HEK293 (cell line): ENCODE results near the gene LIN9.

Experiments used
- CTCF ChIA-PET: fragments of 350-600 bp; formaldehyde crosslinking; extraction: SDS; loops from one replicate; lab custom pipeline; 2021; ENCODE audit warnings: antibody characterized with exemption; lab: Yijun Ruan, JAX
- POLR2A ChIA-PET: fragments of 300-600 bp; formaldehyde crosslinking; extraction: SDS; loops from one replicate; lab custom pipeline; 2020; ENCODE audit warnings: antibody characterized with exemption, inconsistent platforms; lab: Yijun Ruan, JAX
- H3K27ac ChIP-seq: fragments of 200-500 bp; sonication (Bioruptor generic); 2 replicates; pipeline ENCODE4 v1.5.1; 2014; ENCODE audit warnings: low read depth, low read length, control low read depth, inconsistent platforms; ENCODE audit errors: extremely low read depth
- H3K36me3 ChIP-seq, 2 experiments: fragments of 200-500 bp in 1 of 2; sonication (Bioruptor generic) in 1 of 2; 1 replicate in 1 of 2; 2 replicates in 1 of 2; pipeline ENCODE4 v1.5.1; 2014 to 2017; ENCODE audit warnings: inconsistent platforms in 2 of 2, low read length in 2 of 2; ENCODE audit not compliant: control insufficient read depth in 2 of 2, insufficient read depth in 1 of 2
- H3K4me1 ChIP-seq: fragments of 200-500 bp; sonication (Bioruptor generic); 2 replicates; pipeline ENCODE4 v1.5.1; 2014; ENCODE audit warnings: mild to moderate bottlenecking, low read length, inconsistent platforms; ENCODE audit not compliant: control insufficient read depth, insufficient read depth
- H3K4me3 ChIP-seq: 2 replicates; pipeline ENCODE4 v1.5.1; 2011; ENCODE audit warnings: low read depth, mild to moderate bottlenecking, control low read depth, low read length, moderate library complexity
- H3K9me3 ChIP-seq: fragments of 200-500 bp; sonication (Bioruptor generic); 2 replicates; pipeline ENCODE4 v1.5.1; 2014; ENCODE audit warnings: low read depth, low read length, inconsistent platforms; ENCODE audit not compliant: control insufficient read depth, insufficient read depth
- HOXD13 ChIP-seq: sonication (generic); formaldehyde crosslinking; IDR thresholded peaks from 2 replicates; pipeline ENCODE4 v1.8.0; 2022; ENCODE audit warnings: missing genetic modification reagents, borderline replicate concordance
- KLF7 ChIP-seq: fragments of 450-650 bp; formaldehyde crosslinking; IDR thresholded peaks from 2 replicates; pipeline ENCODE4 v1.5.1; 2016; ENCODE audit warnings: missing biosample characterization, missing genetic modification characterization, borderline replicate concordance
- KLF8 ChIP-seq: fragments of 450-650 bp; formaldehyde crosslinking; IDR thresholded peaks from 2 replicates; pipeline ENCODE4 v1.5.1; 2016; ENCODE audit warnings: missing biosample characterization, missing genetic modification characterization
- OSR2 ChIP-seq: fragments of 450-650 bp; formaldehyde crosslinking; IDR thresholded peaks from 2 replicates; pipeline ENCODE4 v1.5.1; 2016; ENCODE audit warnings: missing biosample characterization, missing genetic modification characterization
- REPIN1 ChIP-seq: fragments of 450-650 bp; formaldehyde crosslinking; IDR thresholded peaks from 2 replicates; pipeline ENCODE4 v1.5.1; 2017; ENCODE audit warnings: missing biosample characterization, missing genetic modification characterization, low read depth
- TCF7L2 ChIP-seq: IDR thresholded peaks from 2 replicates; pipeline ENCODE4 v1.6.1; 2011; ENCODE audit warnings: low read depth, mild to moderate bottlenecking, inconsistent platforms, low read length, moderate library complexity, borderline replicate concordance
- ZNF146 ChIP-seq: fragments of 450-650 bp; formaldehyde crosslinking; IDR thresholded peaks from 2 replicates; pipeline ENCODE4 v1.5.1; 2016; ENCODE audit warnings: missing biosample characterization, missing genetic modification characterization
- ZNF239 ChIP-seq: fragments of 450-650 bp; formaldehyde crosslinking; IDR thresholded peaks from 2 replicates; pipeline ENCODE4 v1.5.1; 2016; ENCODE audit warnings: missing biosample characterization, missing genetic modification characterization
- ZNF350 ChIP-seq: fragments of 450-650 bp; formaldehyde crosslinking; IDR thresholded peaks from 2 replicates; pipeline ENCODE4 v1.5.0; 2017; ENCODE audit warnings: missing biosample characterization, mild to moderate bottlenecking, missing genetic modification characterization
- ZNF362 ChIP-seq: fragments of 450-650 bp; formaldehyde crosslinking; IDR thresholded peaks from 2 replicates; pipeline ENCODE4 v1.5.1; 2016; ENCODE audit warnings: missing biosample characterization, missing genetic modification characterization
- ZNF76 ChIP-seq: fragments of 450-650 bp; formaldehyde crosslinking; IDR thresholded peaks from 2 replicates; pipeline ENCODE4; 2016; ENCODE audit warnings: low read depth, missing biosample characterization, missing genetic modification characterization, borderline replicate concordance
- ZSCAN23 ChIP-seq: fragments of 450-650 bp; formaldehyde crosslinking; IDR thresholded peaks from 2 replicates; pipeline ENCODE4 v1.5.1; 2016; ENCODE audit warnings: missing biosample characterization, missing genetic modification characterization
- TF ChIP-seq, protein P1 (sequence below): fragments of 450-650 bp; formaldehyde crosslinking; IDR thresholded peaks from 2 replicates; pipeline ENCODE4 v1.5.1; 2017; ENCODE audit warnings: missing biosample characterization, missing genetic modification characterization
- TF ChIP-seq, protein P2 (sequence below): fragments of 450-650 bp; formaldehyde crosslinking; IDR thresholded peaks from 2 replicates; pipeline ENCODE4 v1.5.1; 2016; ENCODE audit warnings: missing biosample characterization, missing genetic modification characterization
- TF ChIP-seq, protein P3 (sequence below): fragments of 450-650 bp; formaldehyde crosslinking; optimal IDR thresholded peaks from 2 replicates; pipeline ENCODE3; 2016; ENCODE audit warnings: missing biosample characterization, mild to moderate bottlenecking, missing genetic modification characterization
- TF ChIP-seq, protein P4 (sequence below): sonication (generic); formaldehyde crosslinking; IDR thresholded peaks from 2 replicates; pipeline ENCODE4 v1.8.1; 2022; ENCODE audit warnings: mild to moderate bottlenecking, moderate library complexity, missing genetic modification reagents
- TF ChIP-seq, protein P5 (sequence below): fragments of 450-650 bp; formaldehyde crosslinking; IDR thresholded peaks from 2 replicates; pipeline ENCODE4 v1.5.1; 2017; ENCODE audit warnings: missing biosample characterization, missing genetic modification characterization
- TF ChIP-seq, protein P6 (sequence below): fragments of 450-650 bp; formaldehyde crosslinking; IDR thresholded peaks from 2 replicates; pipeline ENCODE4 v1.5.1; 2016; ENCODE audit warnings: missing biosample characterization, missing genetic modification characterization

Gene LIN9

GRCh38 chr1:226332947-226333346, 24.0 kb upstream of the LIN9 start (continued):
- TF ChIP-seq, protein P1, sequence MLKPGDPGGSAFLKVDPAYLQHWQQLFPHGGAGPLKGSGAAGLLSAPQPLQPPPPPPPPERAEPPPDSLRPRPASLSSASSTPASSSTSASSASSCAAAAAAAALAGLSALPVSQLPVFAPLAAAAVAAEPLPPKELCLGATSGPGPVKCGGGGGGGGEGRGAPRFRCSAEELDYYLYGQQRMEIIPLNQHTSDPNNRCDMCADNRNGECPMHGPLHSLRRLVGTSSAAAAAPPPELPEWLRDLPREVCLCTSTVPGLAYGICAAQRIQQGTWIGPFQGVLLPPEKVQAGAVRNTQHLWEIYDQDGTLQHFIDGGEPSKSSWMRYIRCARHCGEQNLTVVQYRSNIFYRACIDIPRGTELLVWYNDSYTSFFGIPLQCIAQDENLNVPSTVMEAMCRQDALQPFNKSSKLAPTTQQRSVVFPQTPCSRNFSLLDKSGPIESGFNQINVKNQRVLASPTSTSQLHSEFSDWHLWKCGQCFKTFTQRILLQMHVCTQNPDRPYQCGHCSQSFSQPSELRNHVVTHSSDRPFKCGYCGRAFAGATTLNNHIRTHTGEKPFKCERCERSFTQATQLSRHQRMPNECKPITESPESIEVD (tag by site-specific recombination) = peak; percentile 7; the same call in 1 of the 2 replicates
- no peak for TF ChIP-seq KLF8 (tag by site-specific recombination)
- no peak for TF ChIP-seq REPIN1
- TF ChIP-seq, protein P2, sequence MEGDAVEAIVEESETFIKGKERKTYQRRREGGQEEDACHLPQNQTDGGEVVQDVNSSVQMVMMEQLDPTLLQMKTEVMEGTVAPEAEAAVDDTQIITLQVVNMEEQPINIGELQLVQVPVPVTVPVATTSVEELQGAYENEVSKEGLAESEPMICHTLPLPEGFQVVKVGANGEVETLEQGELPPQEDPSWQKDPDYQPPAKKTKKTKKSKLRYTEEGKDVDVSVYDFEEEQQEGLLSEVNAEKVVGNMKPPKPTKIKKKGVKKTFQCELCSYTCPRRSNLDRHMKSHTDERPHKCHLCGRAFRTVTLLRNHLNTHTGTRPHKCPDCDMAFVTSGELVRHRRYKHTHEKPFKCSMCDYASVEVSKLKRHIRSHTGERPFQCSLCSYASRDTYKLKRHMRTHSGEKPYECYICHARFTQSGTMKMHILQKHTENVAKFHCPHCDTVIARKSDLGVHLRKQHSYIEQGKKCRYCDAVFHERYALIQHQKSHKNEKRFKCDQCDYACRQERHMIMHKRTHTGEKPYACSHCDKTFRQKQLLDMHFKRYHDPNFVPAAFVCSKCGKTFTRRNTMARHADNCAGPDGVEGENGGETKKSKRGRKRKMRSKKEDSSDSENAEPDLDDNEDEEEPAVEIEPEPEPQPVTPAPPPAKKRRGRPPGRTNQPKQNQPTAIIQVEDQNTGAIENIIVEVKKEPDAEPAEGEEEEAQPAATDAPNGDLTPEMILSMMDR = no peak
- TF ChIP-seq ZNF76 (tag by site-specific recombination) = no peak
- TF ChIP-seq ZNF239 (tag by site-specific recombination) = no peak

GRCh38 chr1:226329237-226329636, 20.3 kb upstream of the LIN9 start:
- Histone ChIP-seq H3K27ac (no peak overlapping the region), H3K9me3 (no peaks in the 10 kb centered on the region), H3K36me3 (no peaks in the 10 kb centered on the region), H3K4me3 (no peak overlapping the region), H3K4me1 (peaks cover 3% of the 10 kb centered on the region; the same call in 1 of the 2 replicates)
- TF ChIP-seq ZNF146 (tag by site-specific recombination) = peak; percentile 90
- no peak for TF ChIP-seq TCF7L2
- POLR2A ChIA-PET = no interaction called here
- CTCF ChIA-PET = interaction anchor here (0.7 kb wide), 1 partner anchor 9 kb away, joined by 3 read pairs; no protein-coding TSS in a partner anchor

DNA sequence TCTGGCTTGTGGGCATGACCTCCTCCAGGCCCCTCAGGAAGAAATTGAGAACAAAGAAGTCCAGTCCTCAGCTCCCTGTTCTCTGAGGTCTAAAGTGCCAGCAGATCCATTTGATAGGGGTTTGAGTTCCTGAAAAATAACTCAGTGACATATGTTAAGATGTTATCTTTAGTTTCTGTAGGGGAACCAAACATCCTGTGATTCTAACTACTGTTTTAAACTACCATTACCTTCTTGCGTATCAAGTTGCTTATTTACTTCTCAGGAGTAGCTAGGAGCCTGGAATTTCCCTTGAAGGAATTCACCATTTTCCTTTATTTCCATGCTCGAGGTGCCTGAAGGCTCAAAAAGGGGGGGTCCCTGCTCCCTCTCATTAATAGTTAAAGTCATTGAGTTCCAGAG, 18.8 kb upstream of the LIN9 start:
- ChIA-PET POLR2A (no interaction called here), CTCF (interaction anchor here (0.7 to 1.5 kb wide), 3 partner anchors 14 to 202 kb away, joined by 3 to 4 read pairs (median 3); no protein-coding TSS in a partner anchor)
- Histone ChIP-seq H3K27ac (no peak overlapping the region), H3K9me3 (no peaks in the 10 kb centered on the region), H3K36me3 (no peaks in the 10 kb centered on the region), H3K4me1 (peaks cover under 1% of the 10 kb centered on the region; the same call in 1 of the 2 replicates), H3K4me3 (no peak overlapping the region)
- TF ChIP-seq, protein P3, sequence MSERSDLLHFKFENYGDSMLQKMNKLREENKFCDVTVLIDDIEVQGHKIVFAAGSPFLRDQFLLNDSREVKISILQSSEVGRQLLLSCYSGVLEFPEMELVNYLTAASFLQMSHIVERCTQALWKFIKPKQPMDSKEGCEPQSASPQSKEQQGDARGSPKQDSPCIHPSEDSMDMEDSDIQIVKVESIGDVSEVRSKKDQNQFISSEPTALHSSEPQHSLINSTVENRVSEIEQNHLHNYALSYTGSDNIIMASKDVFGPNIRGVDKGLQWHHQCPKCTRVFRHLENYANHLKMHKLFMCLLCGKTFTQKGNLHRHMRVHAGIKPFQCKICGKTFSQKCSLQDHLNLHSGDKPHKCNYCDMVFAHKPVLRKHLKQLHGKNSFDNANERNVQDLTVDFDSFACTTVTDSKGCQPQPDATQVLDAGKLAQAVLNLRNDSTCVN (tag by site-specific recombination) = no peak
- TF ChIP-seq KLF7 (tag by site-specific recombination) (no peak), HOXD13 (CRISPR knock-in tag) (no peak), ZSCAN23 (tag by site-specific recombination) (no peak), ZNF350 (tag by site-specific recombination) (no peak), OSR2 (tag by site-specific recombination) (0 out of 2 replicates have a peak, but pooled peaks have one; percentile 41), ZNF362 (tag by site-specific recombination) (no peak)
- TF ChIP-seq, protein P4, sequence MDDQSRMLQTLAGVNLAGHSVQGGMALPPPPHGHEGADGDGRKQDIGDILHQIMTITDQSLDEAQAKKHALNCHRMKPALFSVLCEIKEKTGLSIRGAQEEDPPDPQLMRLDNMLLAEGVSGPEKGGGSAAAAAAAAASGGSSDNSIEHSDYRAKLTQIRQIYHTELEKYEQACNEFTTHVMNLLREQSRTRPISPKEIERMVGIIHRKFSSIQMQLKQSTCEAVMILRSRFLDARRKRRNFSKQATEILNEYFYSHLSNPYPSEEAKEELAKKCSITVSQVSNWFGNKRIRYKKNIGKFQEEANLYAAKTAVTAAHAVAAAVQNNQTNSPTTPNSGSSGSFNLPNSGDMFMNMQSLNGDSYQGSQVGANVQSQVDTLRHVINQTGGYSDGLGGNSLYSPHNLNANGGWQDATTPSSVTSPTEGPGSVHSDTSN (CRISPR knock-in tag) = no peak
- TF ChIP-seq, protein P5, sequence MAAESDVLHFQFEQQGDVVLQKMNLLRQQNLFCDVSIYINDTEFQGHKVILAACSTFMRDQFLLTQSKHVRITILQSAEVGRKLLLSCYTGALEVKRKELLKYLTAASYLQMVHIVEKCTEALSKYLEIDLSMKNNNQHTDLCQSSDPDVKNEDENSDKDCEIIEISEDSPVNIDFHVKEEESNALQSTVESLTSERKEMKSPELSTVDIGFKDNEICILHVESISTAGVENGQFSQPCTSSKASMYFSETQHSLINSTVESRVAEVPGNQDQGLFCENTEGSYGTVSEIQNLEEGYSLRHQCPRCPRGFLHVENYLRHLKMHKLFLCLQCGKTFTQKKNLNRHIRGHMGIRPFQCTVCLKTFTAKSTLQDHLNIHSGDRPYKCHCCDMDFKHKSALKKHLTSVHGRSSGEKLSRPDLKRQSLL (tag by site-specific recombination) = no peak
- TF ChIP-seq, protein P6, sequence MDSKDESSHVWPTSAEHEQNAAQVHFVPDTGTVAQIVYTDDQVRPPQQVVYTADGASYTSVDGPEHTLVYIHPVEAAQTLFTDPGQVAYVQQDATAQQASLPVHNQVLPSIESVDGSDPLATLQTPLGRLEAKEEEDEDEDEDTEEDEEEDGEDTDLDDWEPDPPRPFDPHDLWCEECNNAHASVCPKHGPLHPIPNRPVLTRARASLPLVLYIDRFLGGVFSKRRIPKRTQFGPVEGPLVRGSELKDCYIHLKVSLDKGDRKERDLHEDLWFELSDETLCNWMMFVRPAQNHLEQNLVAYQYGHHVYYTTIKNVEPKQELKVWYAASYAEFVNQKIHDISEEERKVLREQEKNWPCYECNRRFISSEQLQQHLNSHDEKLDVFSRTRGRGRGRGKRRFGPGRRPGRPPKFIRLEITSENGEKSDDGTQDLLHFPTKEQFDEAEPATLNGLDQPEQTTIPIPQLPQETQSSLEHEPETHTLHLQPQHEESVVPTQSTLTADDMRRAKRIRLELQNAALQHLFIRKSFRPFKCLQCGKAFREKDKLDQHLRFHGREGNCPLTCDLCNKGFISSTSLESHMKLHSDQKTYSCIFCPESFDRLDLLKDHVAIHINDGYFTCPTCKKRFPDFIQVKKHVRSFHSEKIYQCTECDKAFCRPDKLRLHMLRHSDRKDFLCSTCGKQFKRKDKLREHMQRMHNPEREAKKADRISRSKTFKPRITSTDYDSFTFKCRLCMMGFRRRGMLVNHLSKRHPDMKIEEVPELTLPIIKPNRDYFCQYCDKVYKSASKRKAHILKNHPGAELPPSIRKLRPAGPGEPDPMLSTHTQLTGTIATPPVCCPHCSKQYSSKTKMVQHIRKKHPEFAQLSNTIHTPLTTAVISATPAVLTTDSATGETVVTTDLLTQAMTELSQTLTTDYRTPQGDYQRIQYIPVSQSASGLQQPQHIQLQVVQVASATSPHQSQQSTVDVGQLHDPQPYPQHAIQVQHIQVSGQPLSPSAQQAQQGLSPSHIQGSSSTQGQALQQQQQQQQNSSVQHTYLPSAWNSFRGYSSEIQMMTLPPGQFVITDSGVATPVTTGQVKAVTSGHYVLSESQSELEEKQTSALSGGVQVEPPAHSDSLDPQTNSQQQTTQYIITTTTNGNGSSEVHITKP (tag by site-specific recombination) = 0 out of 2 replicates have a peak, but pooled peaks have one; percentile 10
